GM12878 (cell line): Measurements from ENCODE around the gene FSTL4. TPM values are rescaled to one million over a fixed set of nuclear protein-coding genes. Genes with fewer than 3 reads are reported as not detected.

Experiments used
- ATAC-seq: fragments of 200-7000 bp; cut with Tn5 transposase; 3 replicates; pipeline ENCODE4 v1.9.1; 2020; ENCODE audit warnings: mild to moderate bottlenecking, moderate library complexity
- BruUV-seq: library from RNA; stranded (reverse); fragments of 400-500 nt; replicated peaks from 2 replicates; lab custom pipeline; 2021; lab: Mats Ljungman, UMichigan
- CTCF ChIA-PET: fragments of 300-600 bp; sonication (Branson Sonifier 250); formaldehyde crosslinking; extraction: SDS; loops from one replicate; lab custom pipeline; 2021; ENCODE audit warnings: inconsistent platforms; lab: Yijun Ruan, JAX
- POLR2A ChIA-PET: fragments of 350-600 bp; formaldehyde crosslinking; extraction: SDS; loops from one replicate; lab custom pipeline; 2021; ENCODE audit warnings: inconsistent platforms; lab: Charles Lee
- RAD21 ChIA-PET: fragments of 300-600 bp; sonication (Branson Sonifier 250); formaldehyde crosslinking; loops from one replicate; lab custom pipeline; 2023; ENCODE audit warnings: antibody characterized with exemption; ENCODE audit not compliant: unreplicated experiment; lab: Charles Lee
- SMC1A ChIA-PET: fragments of 300-600 bp; sonication (Branson Sonifier 250); formaldehyde crosslinking; loops from one replicate; lab custom pipeline; 2023; ENCODE audit not compliant: unreplicated experiment, uncharacterized antibody; lab: Charles Lee
- DNase-seq: peaks from one replicate; pipeline ENCODE4 v3.0.0-alpha.2; 2011; ENCODE audit warnings: low read depth, low spot score
- FAIRE-seq: peaks from 3 replicates; lab custom pipeline; 2011; peaks lifted over from hg19 to GRCh38; lab: Jason Lieb, UNC
- H2AFZ ChIP-seq: 2 replicates; pipeline ENCODE4 v1.6.0; 2011; ENCODE audit warnings: low read depth, low read length, control low read depth; ENCODE audit not compliant: control insufficient read depth
- H3K27ac ChIP-seq: 2 replicates; pipeline ENCODE4 v1.5.1; 2011; ENCODE audit warnings: control low read depth; ENCODE audit not compliant: control insufficient read depth, insufficient read depth
- H3K27me3 ChIP-seq, 2 experiments: replicated peaks in 1 of 2; 2 replicates each; pipeline versions ENCODE4 v1.6.0 to v1.6.1; 2011; ENCODE audit warnings: low read length in 1 of 2; ENCODE audit not compliant: control insufficient read depth in 2 of 2, insufficient read depth in 2 of 2
- H3K36me3 ChIP-seq, 2 experiments: 2 replicates each; pipeline ENCODE4 v1.5.1; 2011; ENCODE audit warnings: low read length in 1 of 2; ENCODE audit not compliant: control insufficient read depth in 2 of 2, insufficient read depth in 2 of 2
- H3K4me1 ChIP-seq: 2 replicates; pipeline ENCODE4 v1.6.1; 2011; ENCODE audit warnings: mild to moderate bottlenecking, low read length, moderate library complexity, mixed read lengths; ENCODE audit not compliant: control insufficient read depth, insufficient read depth
- H3K4me2 ChIP-seq: 2 replicates; pipeline ENCODE4 v1.6.0; 2011; ENCODE audit warnings: control low read depth; ENCODE audit not compliant: control insufficient read depth, insufficient read depth
- H3K4me3 ChIP-seq: fragments of 200-600 bp; sonication (generic); 2 replicates; pipeline ENCODE4 v1.5.1; 2016
- H3K79me2 ChIP-seq: 2 replicates; pipeline ENCODE4 v1.6.0; 2011; ENCODE audit warnings: low read length; ENCODE audit not compliant: control insufficient read depth, insufficient read depth
- H3K9ac ChIP-seq: 2 replicates; pipeline ENCODE4 v1.8.0; 2011; ENCODE audit warnings: low read length, control low read depth, mixed read lengths; ENCODE audit not compliant: control insufficient read depth, insufficient read depth
- H3K9me3 ChIP-seq: replicated peaks from 3 replicates; pipeline ENCODE4 v1.5.1; 2011; ENCODE audit warnings: mild to moderate bottlenecking, low read length; ENCODE audit not compliant: control insufficient read depth, insufficient read depth
- H4K20me1 ChIP-seq: 2 replicates; pipeline ENCODE4 v1.6.0; 2011; ENCODE audit not compliant: control insufficient read depth, insufficient read depth
- CBX3 ChIP-seq: fragments of 200-600 bp; sonication (generic); IDR thresholded peaks from 2 replicates; pipeline ENCODE4 v1.6.1; 2016; ENCODE audit warnings: low read depth, borderline replicate concordance
- CHD4 ChIP-seq: fragments of 200-600 bp; sonication (generic); IDR thresholded peaks from 2 replicates; pipeline ENCODE4 v1.6.1; 2016; ENCODE audit warnings: mild to moderate bottlenecking
- EGR1 ChIP-seq, 2 experiments: IDR thresholded peaks; 1 replicate in 1 of 2; 2 replicates in 1 of 2; pipeline ENCODE4 v1.6.1; 2011 to 2012; ENCODE audit warnings: low read depth in 2 of 2, low read length in 2 of 2, borderline replicate concordance in 1 of 2, mild to moderate bottlenecking in 1 of 2, moderate library complexity in 1 of 2
- EP300 ChIP-seq, 2 experiments: fragments of 150-350 bp in 1 of 2; IDR thresholded peaks; 2 replicates each; pipeline ENCODE4 v1.6.1; 2011 to 2012; ENCODE audit warnings: low read depth in 2 of 2, low read length in 2 of 2, borderline replicate concordance in 1 of 2, improper control_type of control experiment in 1 of 2, inconsistent platforms in 1 of 2; ENCODE audit not compliant: control insufficient read depth in 1 of 2
- EZH2 ChIP-seq: IDR thresholded peaks from 2 replicates; pipeline ENCODE4 v1.6.1; 2012; ENCODE audit warnings: low read depth, mild to moderate bottlenecking, control low read depth, inconsistent platforms, low read length, borderline replicate concordance; ENCODE audit not compliant: control insufficient read depth
- FOS ChIP-seq: IDR thresholded peaks from 3 replicates; pipeline ENCODE4 v1.6.1; 2011; ENCODE audit warnings: borderline replicate concordance; ENCODE audit not compliant: insufficient read length; ENCODE audit errors: extremely low read depth
- JUND ChIP-seq: IDR thresholded peaks from 2 replicates; pipeline ENCODE4 v1.6.1; 2012; ENCODE audit warnings: low read depth, mild to moderate bottlenecking, low read length, improper control_type of control experiment, moderate library complexity
- KLF5 ChIP-seq: fragments of 450-650 bp; IDR thresholded peaks from 2 replicates; pipeline ENCODE4 v1.6.1; 2014; ENCODE audit warnings: mild to moderate bottlenecking; ENCODE audit not compliant: partially characterized antibody
- MEF2A ChIP-seq: IDR thresholded peaks from 2 replicates; pipeline ENCODE4 v1.6.1; 2011; ENCODE audit warnings: low read depth, mild to moderate bottlenecking, low read length, moderate library complexity; ENCODE audit not compliant: insufficient read depth
- MLLT1 ChIP-seq: fragments of 450-650 bp; IDR thresholded peaks from 2 replicates; pipeline ENCODE4 v1.6.1; 2016; ENCODE audit warnings: mild to moderate bottlenecking
- MTA3 ChIP-seq: IDR thresholded peaks from 2 replicates; pipeline ENCODE4 v1.6.1; 2012; ENCODE audit warnings: low read length, inconsistent platforms, borderline replicate concordance
- NFIC ChIP-seq: IDR thresholded peaks from 2 replicates; pipeline ENCODE4 v1.6.1; 2012; ENCODE audit warnings: low read depth, mild to moderate bottlenecking, inconsistent platforms, low read length, moderate library complexity
- NFXL1 ChIP-seq: fragments of 450-650 bp; IDR thresholded peaks from 2 replicates; pipeline ENCODE4 v1.6.1; 2017; ENCODE audit warnings: antibody characterized with exemption, mild to moderate bottlenecking, borderline replicate concordance
- NFYB ChIP-seq: IDR thresholded peaks from 2 replicates; pipeline ENCODE4 v1.6.1; 2011; ENCODE audit warnings: low read depth, mild to moderate bottlenecking, low read length, improper control_type of control experiment, moderate library complexity; ENCODE audit not compliant: insufficient read depth
- PAX5 ChIP-seq: IDR thresholded peaks from 2 replicates; pipeline ENCODE4 v1.6.1; 2011; ENCODE audit warnings: low read depth, low read length, borderline replicate concordance
- SIX5 ChIP-seq: IDR thresholded peaks from 2 replicates; pipeline ENCODE4 v1.6.1; 2011; ENCODE audit warnings: mild to moderate bottlenecking, low read depth, low read length, moderate library complexity; ENCODE audit not compliant: severe bottlenecking
- ZNF384 ChIP-seq: IDR thresholded peaks from 2 replicates; pipeline ENCODE4 v1.6.1; 2012; ENCODE audit warnings: low read depth, mild to moderate bottlenecking, low read length, improper control_type of control experiment, borderline replicate concordance
- WGBS: methylation state at CpG from one replicate; pipeline ENCODE4 v1.1.6; 2016; ENCODE audit warnings: low lambda C conversion rate; ENCODE audit not compliant: insufficient replicate concordance, insufficient coverage; ENCODE audit errors: missing lambda C conversion rate; 5-methylcytosine and 5-hydroxymethylcytosine counted together
- in situ Hi-C: fragments of 300-500 bp; cut with MboI; formaldehyde crosslinking; loops from 9 replicates; pipeline ENCODE4 v1.14.3; 2018; ENCODE audit warnings: mixed read lengths
- intact Hi-C: fragments of 100-400 bp; cut with micrococcal nuclease; formaldehyde crosslinking; loops from one replicate; pipeline ENCODE4 v1.14.2; 2022; ENCODE audit not compliant: unreplicated experiment
- polyA plus RNA-seq, 11 experiments: library from polyadenylated mRNA; depleted of rRNA in 4 of 11; unstranded in 6 of 11; stranded (reverse) in 5 of 11; fragments of >200 nt; fragmentation: Nextera tagmentation in 4 of 11; fragmentation: Illumina TruSeq in 1 of 11; extraction: Ambion mirVana in 4 of 11; extraction: Trizol in 1 of 11; gene quantifications; 1 replicate in 1 of 11; 2 replicates in 10 of 11; pipeline versions ENCODE4 v1.2.1 to v1.2.3, GENCODE V29; 2011 to 2016; ENCODE audit warnings: inconsistent platforms in 2 of 11, missing spikeins in 2 of 11, low read depth in 1 of 11
- total RNA-seq, 4 experiments: library from RNA; depleted of rRNA in 3 of 4; stranded (reverse); fragments of >200 nt in 3 of 4; fragmentation: Illumina TruSeq in 1 of 4; extraction: Trizol in 1 of 4; gene quantifications; 2 replicates each; pipeline versions ENCODE4 v1.2.1 to v1.2.3, GENCODE V29; 2013 to 2021
- TF ChIP-seq, protein P1 (sequence below): IDR thresholded peaks from 2 replicates; pipeline ENCODE4 v1.6.1; 2011; ENCODE audit warnings: low read depth, mild to moderate bottlenecking, low read length, moderate library complexity, borderline replicate concordance; ENCODE audit errors: extremely low read depth
- TF ChIP-seq, protein P2 (sequence below): fragments of 450-650 bp; IDR thresholded peaks from 2 replicates; pipeline ENCODE4 v1.6.1; 2017; ENCODE audit warnings: mild to moderate bottlenecking, low read depth, inconsistent platforms; ENCODE audit not compliant: poor library complexity, severe bottlenecking

The FSTL4 gene
- total and polyA plus RNA-seq, 10 of the 15 experiments (the other 5 are each of a cell fraction or from before 2014, with no cell fraction given), result 0.01 to 0.79 (median 0.21) TPM; not detected in 6

- no peak overlapping the region for H2AFZ ChIP-seq
- no peak overlapping the region for H3K4me2 ChIP-seq
- no peaks in the 10 kb centered on the region for H3K4me1 ChIP-seq
- ChIA-PET CTCF (interaction anchor here (0.6 kb wide), 1 partner anchor 141 kb away, joined by 3 read pairs; no protein-coding TSS in a partner anchor), RAD21 (no interaction called here), SMC1A (no interaction called here), POLR2A (no interaction called here)
- peaks cover 0 to 2% of the 10 kb centered on the region in 2 experiments; a peak in 1 of 4 replicates for H3K27me3 ChIP-seq
- in situ Hi-C loops (no loop called here), intact Hi-C loops (no loop called here)
- H3K4me3 ChIP-seq, result no peak overlapping the region
- FAIRE-seq (no peak), ATAC-seq (no peak), DNase-seq (no peak)
- WGBS, result 12% methylated on average over 4 of the region's 4 CpGs
- H4K20me1 ChIP-seq, result no peaks in the 10 kb centered on the region
- no peaks in the 10 kb centered on the region for H3K9me3 ChIP-seq
- no peaks in the 10 kb centered on the region for H3K36me3 ChIP-seq
- BruUV-seq, result no TSS peak
- H3K9ac ChIP-seq, result no peak overlapping the region
- TF ChIP-seq, protein P1, sequence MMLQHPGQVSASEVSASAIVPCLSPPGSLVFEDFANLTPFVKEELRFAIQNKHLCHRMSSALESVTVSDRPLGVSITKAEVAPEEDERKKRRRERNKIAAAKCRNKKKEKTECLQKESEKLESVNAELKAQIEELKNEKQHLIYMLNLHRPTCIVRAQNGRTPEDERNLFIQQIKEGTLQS, result no peak
- TF ChIP-seq CBX3 (no peak), MLLT1 (no peak), NFIC (no peak), MTA3 (no peak), KLF5 (no peak), MEF2A (no peak), PAX5 (no peak), SIX5 (no peak), FOS (no peak), NFYB (no peak), EGR1 (IDR thresholded peaks at IDR 0.05; ENCODE audit: borderline replicate concordance in 1 of 2, low read depth in 2 of 2, low read length in 2 of 2) (no peak), ZNF384 (no peak), JUND (no peak), NFXL1 (no peak), EZH2 (no peak), CHD4 (no peak), EP300 (IDR thresholded peaks at IDR 0.05; ENCODE audit: borderline replicate concordance in 1 of 2, control insufficient read depth in 1 of 2, low read depth in 2 of 2, low read length in 2 of 2) (no peak)
- TF ChIP-seq, protein P2, sequence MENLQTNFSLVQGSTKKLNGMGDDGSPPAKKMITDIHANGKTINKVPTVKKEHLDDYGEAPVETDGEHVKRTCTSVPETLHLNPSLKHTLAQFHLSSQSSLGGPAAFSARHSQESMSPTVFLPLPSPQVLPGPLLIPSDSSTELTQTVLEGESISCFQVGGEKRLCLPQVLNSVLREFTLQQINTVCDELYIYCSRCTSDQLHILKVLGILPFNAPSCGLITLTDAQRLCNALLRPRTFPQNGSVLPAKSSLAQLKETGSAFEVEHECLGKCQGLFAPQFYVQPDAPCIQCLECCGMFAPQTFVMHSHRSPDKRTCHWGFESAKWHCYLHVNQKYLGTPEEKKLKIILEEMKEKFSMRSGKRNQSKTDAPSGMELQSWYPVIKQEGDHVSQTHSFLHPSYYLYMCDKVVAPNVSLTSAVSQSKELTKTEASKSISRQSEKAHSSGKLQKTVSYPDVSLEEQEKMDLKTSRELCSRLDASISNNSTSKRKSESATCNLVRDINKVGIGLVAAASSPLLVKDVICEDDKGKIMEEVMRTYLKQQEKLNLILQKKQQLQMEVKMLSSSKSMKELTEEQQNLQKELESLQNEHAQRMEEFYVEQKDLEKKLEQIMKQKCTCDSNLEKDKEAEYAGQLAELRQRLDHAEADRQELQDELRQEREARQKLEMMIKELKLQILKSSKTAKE, result no peak
- H3K79me2 ChIP-seq, result no peaks in the 10 kb centered on the region
- H3K27ac ChIP-seq, result no peak overlapping the region
Observed at GRCh38 chr5:133357758-133358157, 254.6 kb downstream of the FSTL4 start.
